WERI-Rb-1 (cell line): ENCODE results near the gene NR3C1.

Experiments used
- DNase-seq: peaks from one replicate; pipeline ENCODE4 v3.0.0-alpha.2; 2020
- H3K27ac ChIP-seq: fragments of 250-450 bp; sonication (Bioruptor Pico); 2 replicates; pipeline ENCODE4 v1.5.1; 2020; ENCODE audit warnings: mild to moderate bottlenecking, moderate library complexity
- H3K27me3 ChIP-seq: fragments of 250-450 bp; sonication (Bioruptor Pico); 2 replicates; pipeline ENCODE4 v1.5.1; 2021; ENCODE audit warnings: mild to moderate bottlenecking, low read depth, moderate library complexity; ENCODE audit not compliant: insufficient read depth, severe bottlenecking
- H3K36me3 ChIP-seq: fragments of 250-450 bp; sonication (Bioruptor Pico); 2 replicates; pipeline ENCODE4 v1.5.1; 2020; ENCODE audit warnings: mild to moderate bottlenecking, moderate library complexity
- H3K4me3 ChIP-seq: 2 replicates; pipeline ENCODE4 v1.5.1; 2011; ENCODE audit warnings: low read depth, mild to moderate bottlenecking, control low read depth, low read length
- H3K9me3 ChIP-seq: fragments of 250-450 bp; sonication (Bioruptor Pico); 2 replicates; pipeline ENCODE4 v1.5.1; 2021; ENCODE audit warnings: mild to moderate bottlenecking, moderate library complexity; ENCODE audit not compliant: severe bottlenecking
- TF ChIP-seq, protein P1 (sequence below): IDR thresholded peaks from 2 replicates; pipeline ENCODE4 v1.5.1; 2011; ENCODE audit warnings: low read depth, mild to moderate bottlenecking, control low read depth, inconsistent platforms, low read length

Gene NR3C1

DNA sequence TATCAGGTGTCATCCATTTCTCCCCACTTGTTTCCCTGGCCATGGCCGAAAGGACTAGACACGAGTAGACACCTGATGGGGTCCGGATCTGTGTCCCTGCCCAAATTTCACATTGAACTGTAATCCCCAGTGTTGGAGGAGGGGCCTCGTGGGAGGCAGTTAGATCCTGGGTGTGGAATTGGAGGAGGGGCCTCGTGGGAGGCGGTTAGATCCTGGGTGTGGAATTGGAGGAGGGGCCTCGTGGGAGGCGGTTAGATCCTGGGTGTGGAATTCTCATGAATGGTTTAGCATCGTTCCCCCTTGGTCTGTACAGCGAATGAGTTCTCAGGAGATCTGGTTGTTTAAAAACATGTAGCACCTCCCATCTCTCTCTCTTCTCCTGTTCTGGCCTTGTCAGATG lies 165.8 kb downstream of the NR3C1 start:
- no peaks in the 10 kb centered on the region for H3K9me3 ChIP-seq
- H3K36me3 ChIP-seq = no peaks in the 10 kb centered on the region
- TF ChIP-seq, protein P1, sequence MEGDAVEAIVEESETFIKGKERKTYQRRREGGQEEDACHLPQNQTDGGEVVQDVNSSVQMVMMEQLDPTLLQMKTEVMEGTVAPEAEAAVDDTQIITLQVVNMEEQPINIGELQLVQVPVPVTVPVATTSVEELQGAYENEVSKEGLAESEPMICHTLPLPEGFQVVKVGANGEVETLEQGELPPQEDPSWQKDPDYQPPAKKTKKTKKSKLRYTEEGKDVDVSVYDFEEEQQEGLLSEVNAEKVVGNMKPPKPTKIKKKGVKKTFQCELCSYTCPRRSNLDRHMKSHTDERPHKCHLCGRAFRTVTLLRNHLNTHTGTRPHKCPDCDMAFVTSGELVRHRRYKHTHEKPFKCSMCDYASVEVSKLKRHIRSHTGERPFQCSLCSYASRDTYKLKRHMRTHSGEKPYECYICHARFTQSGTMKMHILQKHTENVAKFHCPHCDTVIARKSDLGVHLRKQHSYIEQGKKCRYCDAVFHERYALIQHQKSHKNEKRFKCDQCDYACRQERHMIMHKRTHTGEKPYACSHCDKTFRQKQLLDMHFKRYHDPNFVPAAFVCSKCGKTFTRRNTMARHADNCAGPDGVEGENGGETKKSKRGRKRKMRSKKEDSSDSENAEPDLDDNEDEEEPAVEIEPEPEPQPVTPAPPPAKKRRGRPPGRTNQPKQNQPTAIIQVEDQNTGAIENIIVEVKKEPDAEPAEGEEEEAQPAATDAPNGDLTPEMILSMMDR = no peak
- H3K27ac ChIP-seq = no peak overlapping the region
- no peak for DNase-seq
- H3K4me3 ChIP-seq = no peak overlapping the region
- no peaks in the 10 kb centered on the region for H3K27me3 ChIP-seq

DNA sequence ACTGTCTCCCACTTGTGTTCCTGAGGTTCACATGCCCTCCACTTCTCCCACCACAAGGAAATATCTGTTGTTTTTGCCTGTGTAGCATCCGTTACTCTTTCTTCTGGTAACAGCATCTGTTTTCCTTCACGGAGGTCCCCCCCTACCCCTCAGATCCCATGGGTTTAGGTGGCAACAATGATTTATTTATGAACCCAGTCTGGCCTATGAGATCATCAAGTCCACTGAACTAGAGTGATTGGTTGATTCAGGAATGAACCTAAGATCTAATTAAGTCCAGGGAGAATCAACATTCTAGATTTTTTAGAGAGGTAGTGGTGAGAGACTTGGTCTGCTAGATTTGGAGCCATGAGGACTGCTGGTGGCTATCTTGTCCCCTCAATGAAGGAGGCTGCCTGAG lies 166.8 kb downstream of the NR3C1 start:
- TF ChIP-seq, protein P1 = no peak
- Histone ChIP-seq H3K9me3 (no peaks in the 10 kb centered on the region), H3K36me3 (no peaks in the 10 kb centered on the region), H3K4me3 (no peak overlapping the region), H3K27ac (no peak overlapping the region), H3K27me3 (no peaks in the 10 kb centered on the region)
- no peak for DNase-seq

DNA sequence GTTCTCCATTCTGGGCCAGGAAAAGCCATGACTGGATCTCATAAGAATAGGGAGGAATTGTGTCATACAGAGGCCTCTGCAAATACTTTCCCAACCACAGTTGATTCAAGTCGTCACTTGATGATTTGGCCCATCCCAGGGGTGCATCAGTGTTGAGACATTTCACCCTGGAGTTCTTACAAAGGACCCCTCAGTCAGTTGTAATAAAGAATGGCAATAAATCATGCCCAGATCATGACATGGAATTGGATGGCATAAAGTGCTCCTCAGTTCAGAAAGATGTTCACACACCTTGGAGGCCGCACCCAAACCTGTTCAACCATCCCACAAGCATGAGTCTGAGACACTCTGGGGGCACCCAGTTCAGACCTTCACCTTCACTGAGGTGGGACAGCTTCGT lies 168.1 kb downstream of the NR3C1 start:
- no peaks in the 10 kb centered on the region for H3K27me3 ChIP-seq
- no peaks in the 10 kb centered on the region for H3K36me3 ChIP-seq
- no peaks in the 10 kb centered on the region for H3K9me3 ChIP-seq
- TF ChIP-seq, protein P1 = no peak
- H3K27ac ChIP-seq = no peak overlapping the region
- no peak overlapping the region for H3K4me3 ChIP-seq
- no peak for DNase-seq

DNA sequence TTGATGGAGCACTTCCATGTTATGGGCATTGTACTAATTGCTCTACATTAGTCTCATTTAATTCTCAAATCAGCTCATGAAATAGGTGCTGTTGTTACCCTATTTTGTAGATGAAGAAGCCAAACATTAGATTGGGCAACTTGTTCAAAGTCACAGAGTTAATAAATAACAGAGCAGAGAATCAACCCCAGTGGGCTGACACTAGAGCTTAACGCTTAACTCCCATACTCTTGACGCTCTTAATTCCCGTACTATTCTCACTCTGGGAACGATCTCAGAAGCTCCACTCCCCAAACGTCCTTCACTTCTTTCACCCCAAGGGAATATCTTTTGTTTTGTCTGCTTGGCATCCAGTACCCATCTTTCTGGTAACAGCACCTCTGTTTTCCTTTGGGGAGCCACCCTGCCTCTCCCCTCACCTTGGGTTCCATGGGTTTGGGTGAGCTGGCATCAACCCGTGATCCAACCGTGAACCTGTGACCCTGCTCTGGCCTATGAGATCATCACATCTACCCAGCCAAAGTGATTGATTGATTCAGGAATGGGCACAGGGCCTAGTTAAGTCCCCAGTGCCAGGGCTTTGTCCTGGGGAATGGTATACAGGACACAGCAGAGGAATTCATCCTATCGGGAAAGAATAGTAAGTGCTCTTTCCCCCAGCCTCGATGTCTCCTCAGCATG lies 169.2 kb downstream of the NR3C1 start:
- no peak for DNase-seq
- Histone ChIP-seq H3K4me3 (no peak overlapping the region), H3K9me3 (no peaks in the 10 kb centered on the region), H3K27me3 (no peaks in the 10 kb centered on the region), H3K27ac (no peak overlapping the region), H3K36me3 (no peaks in the 10 kb centered on the region)
- TF ChIP-seq, protein P1 = no peak

DNA sequence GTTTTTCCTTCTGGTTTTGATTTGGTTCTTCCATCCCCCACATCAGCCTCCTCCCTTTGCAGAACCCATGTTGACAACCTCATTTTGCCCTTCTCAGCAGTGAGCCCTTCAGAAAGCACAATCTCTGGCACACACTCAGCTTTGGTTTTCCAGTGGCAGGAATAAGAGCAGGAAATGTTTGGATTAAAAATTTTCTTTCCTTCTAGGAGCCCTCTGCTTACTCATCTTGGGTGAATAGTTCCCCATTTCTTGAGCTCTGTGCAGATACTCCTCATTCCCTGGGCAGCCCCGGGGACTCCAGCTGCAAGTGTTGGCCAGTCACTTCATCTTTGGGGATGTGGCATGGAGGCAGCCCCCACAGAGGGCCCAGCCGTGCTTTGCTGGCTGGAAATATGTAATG lies 170.5 kb downstream of the NR3C1 start:
- no peaks in the 10 kb centered on the region for H3K9me3 ChIP-seq
- DNase-seq = no peak
- no peak overlapping the region for H3K27ac ChIP-seq
- TF ChIP-seq, protein P1 = no peak
- H3K27me3 ChIP-seq = no peaks in the 10 kb centered on the region
- H3K4me3 ChIP-seq = no peak overlapping the region
- no peaks in the 10 kb centered on the region for H3K36me3 ChIP-seq
